ENCODE data around the gene ZNF746.

The ZNF746 gene

GRCh38 chr7:149459201-149459539, 38.4 kb downstream of the ZNF746 start:
- TF ChIP-seq CTCF (conservative IDR thresholded peaks at IDR 0.05; ENCODE audit: low read depth, low read length), result no peak
- DNase-seq (ENCODE audit: low read depth), result no peak
- H3K4me3 ChIP-seq (ENCODE audit: low read length), result peak overlapping the region; percentile 48

GRCh38 chr7:149458235-149458634, 39.4 kb downstream of the ZNF746 start:
- no peak for DNase-seq (ENCODE audit: low read depth)
- no peak for TF ChIP-seq CTCF (conservative IDR thresholded peaks at IDR 0.05; ENCODE audit: low read depth, low read length)
- H3K4me3 ChIP-seq (ENCODE audit: low read length), result no peak overlapping the region

- no peak for TF ChIP-seq CTCF (conservative IDR thresholded peaks at IDR 0.05; ENCODE audit: low read depth, low read length)
- H3K4me3 ChIP-seq (ENCODE audit: low read length), result no peak overlapping the region
- DNase-seq (ENCODE audit: low read depth), result no peak
Measured at GRCh38 chr7:149457766-149458165, 39.8 kb downstream of the ZNF746 start.

- no peak for TF ChIP-seq CTCF (conservative IDR thresholded peaks at IDR 0.05; ENCODE audit: low read depth, low read length)
- no peak overlapping the region for H3K4me3 ChIP-seq (ENCODE audit: low read length)
- no peak for DNase-seq (ENCODE audit: low read depth)
Measured at GRCh38 chr7:149456506-149457421, 40.8 kb downstream of the ZNF746 start.

- TF ChIP-seq CTCF (conservative IDR thresholded peaks at IDR 0.05; ENCODE audit: low read depth, low read length), result no peak
- H3K4me3 ChIP-seq (ENCODE audit: low read length), result no peak overlapping the region
- no peak for DNase-seq (ENCODE audit: low read depth)
Measured at GRCh38 chr7:149455175-149455950, 42.2 kb downstream of the ZNF746 start.

- DNase-seq (ENCODE audit: low read depth), result no peak
- H3K4me3 ChIP-seq (ENCODE audit: low read length), result no peak overlapping the region
- no peak for TF ChIP-seq CTCF (conservative IDR thresholded peaks at IDR 0.05; ENCODE audit: low read depth, low read length)
Measured at GRCh38 chr7:149454750-149455149, 42.9 kb downstream of the ZNF746 start.
